ENCODE data around the gene CTXND2. TPM values are rescaled to one million over a fixed set of nuclear protein-coding genes. Genes with fewer than 3 reads are reported as not detected.
A peak's percentile ranks its signal among the peaks of the same experiment; 100 is the strongest.
"Not testable (repeated sequence)": the region's sequence is repeated elsewhere in the genome, so short reads cannot be mapped to it uniquely, and the experiment has no call there.

Gene CTXND2
- total RNA-seq = 0.05 TPM
- polyA plus RNA-seq = 0.09 TPM
- long read RNA-seq, donor 1 = 0 reads
- long read RNA-seq, donor 2 = 0 reads
- long read RNA-seq, donor 3 = 0 reads
- long read RNA-seq, donor 4 = 0 reads
- long read RNA-seq, donor 5, partial matches to known transcripts = 0 of 1 reads
- long read RNA-seq, donor 5, other reads (novel, unspliced or antisense) = 0 of 1 reads
- long read RNA-seq, donor 6 = 0 reads
- long read RNA-seq, donor 7 = 0 reads
- long read RNA-seq, donor 8 = 0 reads
- long read RNA-seq, donor 9 = 0 reads
- long read RNA-seq, donor 10 = 0 reads

DNA sequence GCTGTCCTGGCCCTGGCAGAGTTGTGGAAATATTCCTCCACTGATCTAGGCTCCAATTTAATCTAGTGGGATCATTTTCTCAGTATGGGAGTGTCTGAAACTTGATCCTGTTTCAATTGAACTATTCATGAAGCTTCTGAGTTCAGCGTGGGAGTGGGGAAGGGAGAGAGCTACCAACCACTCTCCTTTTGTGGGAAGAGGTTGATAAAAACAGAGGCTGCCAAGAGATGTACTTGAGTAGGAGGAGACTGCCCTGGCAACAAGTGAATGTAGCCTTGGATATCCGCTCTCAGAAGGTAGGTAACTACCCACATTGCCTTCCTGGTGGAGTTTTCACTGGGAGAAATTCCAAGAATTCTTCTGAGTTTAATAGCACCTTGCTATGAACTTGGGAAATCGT is at the start of gene CTXND2:
Gene CTXND2, plus strand, starts transcription at position 119 of the 400 bp plus-strand sequence. CDS start 25,179 bp downstream, outside the sequence.
- WGBS = 90% methylated on average over 3 of the region's 3 CpGs
- no peak for DNase-seq (ENCODE audit: low read depth in 6 of 9, low spot score in 9 of 9)
- Histone ChIP-seq H3K36me3 (ENCODE audit: control insufficient read depth in 2 of 2, insufficient read depth in 2 of 2, low read length in 1 of 2) (no peaks in the 10 kb centered on the region), H3K4me3 (ENCODE audit: low read length in 2 of 2) (no peak within 1 kb of the TSS), H3K4me1 (ENCODE audit: control insufficient read depth in 2 of 2, insufficient read depth in 2 of 2, low read length in 2 of 2) (peaks cover 0 to 10% of the 10 kb centered on the region in 2 donors), H3K27ac (ENCODE audit: low read depth in 1 of 2, low read length in 1 of 2) (no peak within 1 kb of the TSS), H3K27me3 (ENCODE audit: control insufficient read depth in 2 of 2, insufficient read depth in 1 of 2, low read length in 1 of 2) (no peaks in the 10 kb centered on the region), H3K9me3 (ENCODE audit: control insufficient read depth in 2 of 2, insufficient read depth in 1 of 2, low read length in 1 of 2) (peaks cover 0 to 3% of the 10 kb centered on the region in 2 donors)

DNA sequence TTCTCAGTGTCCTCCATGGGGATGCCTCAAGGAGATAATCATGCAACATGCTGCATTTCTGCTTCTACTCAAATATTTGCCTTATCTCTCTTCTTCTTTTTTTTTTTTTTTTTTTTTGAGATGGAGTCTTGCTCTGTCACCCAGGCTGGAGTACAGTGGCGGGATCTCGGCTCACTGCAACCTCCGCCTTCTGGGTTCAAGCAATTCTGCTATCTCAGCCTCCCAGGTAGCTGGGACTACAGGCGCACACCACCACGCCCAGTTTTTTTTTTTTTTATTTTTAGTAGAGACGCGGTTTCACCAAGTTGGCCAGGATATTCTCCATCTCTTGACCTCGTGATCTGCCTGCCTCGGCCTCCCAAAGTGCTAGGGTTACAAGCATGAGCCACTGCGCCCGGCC is 46.1 kb upstream of the CTXND2 start:
- not testable (repeated sequence) for H3K27ac ChIP-seq (ENCODE audit: low read depth in 1 of 2, low read length in 1 of 2); DNase-seq (ENCODE audit: low read depth in 6 of 9, low spot score in 9 of 9); H3K4me3 ChIP-seq (ENCODE audit: low read length in 2 of 2); H3K4me1 ChIP-seq (ENCODE audit: control insufficient read depth in 2 of 2, insufficient read depth in 2 of 2, low read length in 2 of 2); H3K27me3 ChIP-seq (ENCODE audit: control insufficient read depth in 2 of 2, insufficient read depth in 1 of 2, low read length in 1 of 2); H3K9me3 ChIP-seq (ENCODE audit: control insufficient read depth in 2 of 2, insufficient read depth in 1 of 2, low read length in 1 of 2)
- 98% methylated on average over 11 of the region's 11 CpGs for WGBS
- peaks cover 10 to 13% of the 10 kb centered on the region in 2 donors for H3K36me3 ChIP-seq (ENCODE audit: control insufficient read depth in 2 of 2, insufficient read depth in 2 of 2, low read length in 1 of 2)

DNA sequence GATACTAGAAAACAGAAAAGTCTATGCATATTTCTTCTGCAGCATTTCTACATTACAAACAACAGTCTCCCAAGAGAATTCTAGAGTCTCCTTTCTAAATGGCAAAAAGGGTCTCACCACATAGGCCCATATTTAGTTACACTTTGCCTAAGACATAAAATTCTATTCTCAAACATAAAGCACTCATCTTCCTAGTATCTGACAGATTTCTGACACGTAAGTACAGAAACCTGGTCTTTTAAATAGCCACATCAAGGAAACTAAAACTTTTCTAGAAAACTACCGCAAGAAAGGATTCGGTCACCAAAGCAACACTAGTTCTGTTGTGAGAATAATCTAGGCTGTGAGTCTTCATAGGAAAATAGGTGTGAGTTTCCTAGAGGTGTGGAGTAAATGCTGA is 45.3 kb upstream of the CTXND2 start:
- peak in 3 of 9 donors; percentile 1 to 52 (median 9) for DNase-seq (ENCODE audit: low read depth in 6 of 9, low spot score in 9 of 9)

DNA sequence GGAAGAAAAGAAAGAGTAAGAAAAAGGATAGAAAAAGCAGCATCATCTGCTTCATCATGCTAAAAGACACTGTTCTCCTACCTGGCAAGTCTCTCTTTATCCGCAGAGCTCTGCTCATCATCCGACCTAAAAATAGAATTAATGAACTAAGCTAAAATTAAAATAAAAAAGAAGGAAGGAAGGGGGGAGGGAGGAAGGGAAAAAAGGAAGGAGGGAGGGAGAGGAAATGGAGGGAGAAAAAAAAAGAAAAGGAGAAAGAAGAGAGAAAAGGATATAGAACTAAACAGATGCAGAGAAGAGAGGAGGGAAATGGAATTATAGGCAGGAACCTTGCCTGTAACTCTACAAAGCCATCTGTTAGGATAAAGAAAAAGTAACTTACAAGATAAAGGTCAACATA is 44.6 kb upstream of the CTXND2 start:
- H3K27me3 ChIP-seq (ENCODE audit: control insufficient read depth in 2 of 2, insufficient read depth in 1 of 2, low read length in 1 of 2) = no peaks in the 10 kb centered on the region
- no peak overlapping the region for H3K27ac ChIP-seq (ENCODE audit: low read depth in 1 of 2, low read length in 1 of 2)
- H3K9me3 ChIP-seq (ENCODE audit: control insufficient read depth in 2 of 2, insufficient read depth in 1 of 2, low read length in 1 of 2) = no peaks in the 10 kb centered on the region
- 90% methylated on average over 2 of the region's 2 CpGs for WGBS
- peaks cover 6 to 10% of the 10 kb centered on the region in 2 donors for H3K36me3 ChIP-seq (ENCODE audit: control insufficient read depth in 2 of 2, insufficient read depth in 2 of 2, low read length in 1 of 2)
- no peak overlapping the region for H3K4me3 ChIP-seq (ENCODE audit: low read length in 2 of 2)
- no peaks in the 10 kb centered on the region for H3K4me1 ChIP-seq (ENCODE audit: control insufficient read depth in 2 of 2, insufficient read depth in 2 of 2, low read length in 2 of 2)
- no peak for DNase-seq (ENCODE audit: low read depth in 6 of 9, low spot score in 9 of 9)

More for the DNA sequence above, 45.3 kb upstream of the CTXND2 start:
- Histone ChIP-seq H3K9me3 (ENCODE audit: control insufficient read depth in 2 of 2, insufficient read depth in 1 of 2, low read length in 1 of 2) (no peaks in the 10 kb centered on the region), H3K4me3 (ENCODE audit: low read length in 2 of 2) (no peak overlapping the region), H3K27me3 (ENCODE audit: control insufficient read depth in 2 of 2, insufficient read depth in 1 of 2, low read length in 1 of 2) (no peaks in the 10 kb centered on the region), H3K27ac (ENCODE audit: low read depth in 1 of 2, low read length in 1 of 2) (no peak overlapping the region), H3K4me1 (ENCODE audit: control insufficient read depth in 2 of 2, insufficient read depth in 2 of 2, low read length in 2 of 2) (no peaks in the 10 kb centered on the region), H3K36me3 (ENCODE audit: control insufficient read depth in 2 of 2, insufficient read depth in 2 of 2, low read length in 1 of 2) (peaks cover 7 to 10% of the 10 kb centered on the region in 2 donors)
- 53% methylated on average over 3 of the region's 3 CpGs for WGBS

DNA sequence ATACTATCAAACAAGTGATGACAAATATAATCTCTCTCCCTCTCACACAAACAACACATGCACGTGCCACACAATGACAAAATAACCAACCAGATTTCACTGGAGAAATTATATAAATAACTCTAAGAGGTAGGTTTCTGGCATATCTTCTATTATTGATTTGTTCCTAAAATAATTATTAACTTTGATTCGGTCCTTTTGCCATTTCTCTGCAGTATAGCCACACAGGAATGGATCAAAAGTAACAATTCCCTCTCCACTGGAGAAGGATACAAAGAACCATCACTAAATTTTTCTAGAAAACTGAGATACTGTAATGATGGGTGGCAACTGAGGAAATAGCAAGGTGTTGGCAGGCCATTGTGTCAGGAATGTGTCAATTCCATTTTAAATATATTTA is 44.0 kb upstream of the CTXND2 start:
- Histone ChIP-seq H3K4me3 (ENCODE audit: low read length in 2 of 2) (no peak overlapping the region), H3K36me3 (ENCODE audit: control insufficient read depth in 2 of 2, insufficient read depth in 2 of 2, low read length in 1 of 2) (peaks cover 6 to 10% of the 10 kb centered on the region in 2 donors), H3K4me1 (ENCODE audit: control insufficient read depth in 2 of 2, insufficient read depth in 2 of 2, low read length in 2 of 2) (no peaks in the 10 kb centered on the region), H3K9me3 (ENCODE audit: control insufficient read depth in 2 of 2, insufficient read depth in 1 of 2, low read length in 1 of 2) (no peaks in the 10 kb centered on the region), H3K27ac (ENCODE audit: low read depth in 1 of 2, low read length in 1 of 2) (no peak overlapping the region), H3K27me3 (ENCODE audit: control insufficient read depth in 2 of 2, insufficient read depth in 1 of 2, low read length in 1 of 2) (no peaks in the 10 kb centered on the region)
- over 99% methylated on average over 2 of the region's 2 CpGs for WGBS
- no peak for DNase-seq (ENCODE audit: low read depth in 6 of 9, low spot score in 9 of 9)

DNA sequence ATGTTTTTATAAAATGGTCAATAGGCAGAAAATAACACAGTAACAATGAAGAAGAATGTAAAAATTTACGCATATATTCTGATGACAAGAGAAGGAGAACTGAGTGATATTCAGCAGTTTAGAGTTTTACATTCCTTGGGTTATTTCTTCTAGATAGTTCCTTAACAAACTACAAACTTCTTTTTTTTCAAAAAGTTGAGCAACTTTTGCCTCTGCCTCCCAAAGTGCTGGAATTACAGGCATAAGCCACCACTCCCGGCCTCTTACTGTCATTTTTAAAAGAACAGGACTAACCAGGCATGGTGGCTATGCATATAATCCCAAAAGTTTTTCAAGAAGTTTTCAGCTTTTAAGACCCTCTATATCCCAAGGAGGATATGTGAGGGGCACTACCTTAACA is 43.5 kb upstream of the CTXND2 start:
- peaks cover 6 to 10% of the 10 kb centered on the region in 2 donors for H3K36me3 ChIP-seq (ENCODE audit: control insufficient read depth in 2 of 2, insufficient read depth in 2 of 2, low read length in 1 of 2)
- WGBS = 99% methylated on average over 2 of the region's 2 CpGs
- no peak for DNase-seq (ENCODE audit: low read depth in 6 of 9, low spot score in 9 of 9)
- no peaks in the 10 kb centered on the region for H3K4me1 ChIP-seq (ENCODE audit: control insufficient read depth in 2 of 2, insufficient read depth in 2 of 2, low read length in 2 of 2)
- no peaks in the 10 kb centered on the region for H3K9me3 ChIP-seq (ENCODE audit: control insufficient read depth in 2 of 2, insufficient read depth in 1 of 2, low read length in 1 of 2)
- H3K27ac ChIP-seq (ENCODE audit: low read depth in 1 of 2, low read length in 1 of 2) = no peak overlapping the region
- no peak overlapping the region for H3K4me3 ChIP-seq (ENCODE audit: low read length in 2 of 2)
- no peaks in the 10 kb centered on the region for H3K27me3 ChIP-seq (ENCODE audit: control insufficient read depth in 2 of 2, insufficient read depth in 1 of 2, low read length in 1 of 2)

DNA sequence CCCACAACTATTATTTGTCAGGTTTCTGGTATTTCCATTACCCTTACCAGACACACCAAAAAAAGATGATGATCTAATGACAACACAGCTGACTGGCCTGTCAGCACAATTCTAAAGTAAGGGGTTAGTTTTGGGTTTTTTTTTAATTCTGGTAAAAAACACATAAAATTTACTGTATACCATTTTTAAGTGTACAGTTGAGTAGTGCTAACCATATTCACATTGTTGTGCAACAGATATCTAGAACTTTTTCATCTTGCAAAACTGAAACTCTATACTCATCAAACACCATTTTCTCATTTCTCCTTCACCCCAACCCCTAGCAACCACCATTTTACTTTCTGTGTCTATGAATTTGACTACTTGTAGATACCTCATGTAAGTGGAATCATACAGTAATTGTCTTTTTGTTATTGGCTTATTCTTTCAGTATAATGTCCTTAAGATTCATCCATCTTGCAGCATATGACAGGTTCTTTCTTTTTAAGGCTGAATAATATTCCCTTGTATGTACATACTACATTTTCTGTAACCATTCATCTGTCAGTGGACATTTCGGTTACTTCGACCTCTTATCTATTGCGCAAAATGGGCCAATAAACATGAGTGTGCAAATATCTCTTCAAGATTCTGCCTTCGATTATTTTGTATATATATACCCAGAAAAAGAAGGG is 40.3 kb upstream of the CTXND2 start:
- 99% methylated on average over 4 of the region's 4 CpGs for WGBS
- DNase-seq (ENCODE audit: low read depth in 6 of 9, low spot score in 9 of 9) = no peak
- H3K27me3 ChIP-seq (ENCODE audit: control insufficient read depth in 2 of 2, insufficient read depth in 1 of 2, low read length in 1 of 2) = no peaks in the 10 kb centered on the region
- no peaks in the 10 kb centered on the region for H3K9me3 ChIP-seq (ENCODE audit: control insufficient read depth in 2 of 2, insufficient read depth in 1 of 2, low read length in 1 of 2)
- peaks cover 3 to 8% of the 10 kb centered on the region in 2 donors for H3K36me3 ChIP-seq (ENCODE audit: control insufficient read depth in 2 of 2, insufficient read depth in 2 of 2, low read length in 1 of 2)
- no peak overlapping the region for H3K27ac ChIP-seq (ENCODE audit: low read depth in 1 of 2, low read length in 1 of 2)
- H3K4me3 ChIP-seq (ENCODE audit: low read length in 2 of 2) = no peak overlapping the region
- no peaks in the 10 kb centered on the region for H3K4me1 ChIP-seq (ENCODE audit: control insufficient read depth in 2 of 2, insufficient read depth in 2 of 2, low read length in 2 of 2)

DNA sequence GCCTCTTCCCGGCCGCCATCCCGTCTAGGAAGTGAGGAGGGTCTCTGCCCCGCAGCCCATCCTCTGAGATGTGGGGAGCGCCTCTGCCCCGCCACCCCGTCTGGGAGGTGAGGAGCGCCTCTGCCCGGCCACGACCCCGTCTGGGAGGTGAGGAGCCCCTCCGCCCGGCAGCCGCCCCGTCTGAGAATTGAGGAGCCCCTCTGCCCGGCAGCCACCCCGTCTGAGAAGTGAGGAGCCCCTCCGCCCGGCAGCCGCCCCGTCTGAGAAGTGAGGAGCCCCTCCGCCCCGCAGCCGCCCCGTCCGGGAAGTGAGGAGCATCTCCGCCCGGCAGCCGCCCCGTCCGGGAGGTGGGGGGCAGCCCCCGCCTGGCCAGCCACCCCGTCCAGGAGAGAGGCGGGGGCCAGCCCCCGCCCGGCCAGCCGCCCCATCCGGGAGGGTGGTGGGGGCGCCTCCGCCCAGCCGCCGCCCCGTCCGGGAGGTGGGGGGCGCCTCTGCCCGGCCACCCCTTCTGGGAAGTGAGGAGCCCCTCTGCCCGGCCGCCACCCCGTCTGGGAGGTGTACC is 36.1 kb upstream of the CTXND2 start:
- not testable (repeated sequence) for DNase-seq (ENCODE audit: low read depth in 6 of 9, low spot score in 9 of 9); H3K4me3 ChIP-seq (ENCODE audit: low read length in 2 of 2); H3K4me1 ChIP-seq (ENCODE audit: control insufficient read depth in 2 of 2, insufficient read depth in 2 of 2, low read length in 2 of 2); H3K27me3 ChIP-seq (ENCODE audit: control insufficient read depth in 2 of 2, insufficient read depth in 1 of 2, low read length in 1 of 2); H3K27ac ChIP-seq (ENCODE audit: low read depth in 1 of 2, low read length in 1 of 2); H3K9me3 ChIP-seq (ENCODE audit: control insufficient read depth in 2 of 2, insufficient read depth in 1 of 2, low read length in 1 of 2)
- 99% methylated on average over 46 of the region's 49 CpGs for WGBS
- H3K36me3 ChIP-seq (ENCODE audit: control insufficient read depth in 2 of 2, insufficient read depth in 2 of 2, low read length in 1 of 2) = peaks cover 8 to 27% of the 10 kb centered on the region in 2 donors

DNA sequence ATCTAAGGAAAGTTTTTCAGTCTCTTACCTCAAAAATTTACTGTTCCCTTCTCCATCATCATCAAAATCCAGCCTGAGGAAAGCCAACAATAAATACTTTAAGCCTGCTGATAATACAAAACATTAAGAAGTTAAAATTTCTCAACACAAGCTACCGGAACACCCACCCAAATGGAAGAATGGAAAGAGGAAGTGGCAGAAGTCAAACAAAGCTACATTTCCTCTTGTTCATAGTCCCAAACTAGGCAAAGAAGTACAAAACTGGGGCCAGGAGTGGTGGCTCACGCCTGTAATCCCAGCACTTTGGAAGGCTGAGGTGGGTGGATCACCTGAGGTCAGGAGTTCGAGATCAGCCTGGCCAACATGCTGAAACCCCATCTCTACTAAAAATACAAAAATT is 34.2 kb upstream of the CTXND2 start:
- DNase-seq (ENCODE audit: low read depth in 6 of 9, low spot score in 9 of 9); H3K9me3 ChIP-seq (ENCODE audit: control insufficient read depth in 2 of 2, insufficient read depth in 1 of 2, low read length in 1 of 2); H3K4me1 ChIP-seq (ENCODE audit: control insufficient read depth in 2 of 2, insufficient read depth in 2 of 2, low read length in 2 of 2); H3K27ac ChIP-seq (ENCODE audit: low read depth in 1 of 2, low read length in 1 of 2); H3K4me3 ChIP-seq (ENCODE audit: low read length in 2 of 2); H3K27me3 ChIP-seq (ENCODE audit: control insufficient read depth in 2 of 2, insufficient read depth in 1 of 2, low read length in 1 of 2): not testable (repeated sequence)
- peaks cover 8 to 27% of the 10 kb centered on the region in 2 donors for H3K36me3 ChIP-seq (ENCODE audit: control insufficient read depth in 2 of 2, insufficient read depth in 2 of 2, low read length in 1 of 2)
- 89% methylated on average over 3 of the region's 3 CpGs for WGBS
